Trophoblast cell (in vitro differentiated cells and primary cell): ENCODE results near the gene CDH22.

ENCODE experiments used
- DNase-seq, 2 donors: peaks; one replicate each; pipeline ENCODE4 v3.0.0-alpha.2; 2016
- H2AFZ ChIP-seq: 2 replicates; pipeline ENCODE4 v1.6.1; 2013; ENCODE audit warnings: low read length, moderate library complexity, mild to moderate bottlenecking; ENCODE audit not compliant: insufficient read depth, poor library complexity
- H2AK5ac ChIP-seq: 2 replicates; pipeline ENCODE4 v1.6.1; 2013; ENCODE audit warnings: mild to moderate bottlenecking, low read length
- H2BK120ac ChIP-seq: 2 replicates; pipeline ENCODE4 v1.6.1; 2013; ENCODE audit warnings: low read length, mild to moderate bottlenecking, moderate library complexity; ENCODE audit not compliant: insufficient read depth, poor library complexity
- H2BK12ac ChIP-seq: 2 replicates; pipeline ENCODE4 v1.6.1; 2013; ENCODE audit warnings: mild to moderate bottlenecking, low read length, moderate library complexity
- H2BK5ac ChIP-seq: 2 replicates; pipeline ENCODE4 v1.6.1; 2013; ENCODE audit warnings: low read length, low read depth, moderate library complexity, mild to moderate bottlenecking; ENCODE audit not compliant: poor library complexity
- H3K14ac ChIP-seq: 2 replicates; pipeline ENCODE4 v1.6.1; 2013; ENCODE audit warnings: mild to moderate bottlenecking, low read length
- H3K18ac ChIP-seq: 2 replicates; pipeline ENCODE4 v1.6.1; 2013; ENCODE audit warnings: mild to moderate bottlenecking, low read length
- H3K23ac ChIP-seq: 2 replicates; pipeline ENCODE4 v1.6.1; 2013; ENCODE audit warnings: low read length
- H3K27ac ChIP-seq: 2 replicates; pipeline ENCODE4 v1.5.1; 2013; ENCODE audit warnings: low read depth, mild to moderate bottlenecking, inconsistent platforms, low read length, moderate library complexity
- H3K27me3 ChIP-seq: 2 replicates; pipeline ENCODE4 v1.6.1; 2013; ENCODE audit warnings: inconsistent platforms, mild to moderate bottlenecking, low read length, moderate library complexity; ENCODE audit not compliant: insufficient read depth
- H3K36me3 ChIP-seq, 2 experiments: 1 replicate in 1 of 2; 2 replicates in 1 of 2; pipeline ENCODE4 v1.6.1; 2013; ENCODE audit warnings: low read length in 2 of 2, mild to moderate bottlenecking in 2 of 2, moderate library complexity in 1 of 2; ENCODE audit not compliant: insufficient read depth in 2 of 2, control insufficient read depth in 1 of 2
- H3K4ac ChIP-seq: 2 replicates; pipeline ENCODE4 v1.6.1; 2013; ENCODE audit warnings: low read depth, mild to moderate bottlenecking, low read length, moderate library complexity
- H3K4me1 ChIP-seq, 2 experiments: 1 replicate in 1 of 2; 2 replicates in 1 of 2; pipeline ENCODE4 v1.6.1; 2013; ENCODE audit warnings: low read length in 2 of 2, mild to moderate bottlenecking in 2 of 2, moderate library complexity in 1 of 2; ENCODE audit not compliant: insufficient read depth in 2 of 2, control insufficient read depth in 1 of 2
- H3K4me2 ChIP-seq: 2 replicates; pipeline ENCODE4 v1.6.1; 2013; ENCODE audit warnings: inconsistent platforms, mild to moderate bottlenecking, low read length, moderate library complexity
- H3K4me3 ChIP-seq: 2 replicates; pipeline ENCODE4 v1.5.1; 2013; ENCODE audit warnings: mild to moderate bottlenecking, low read depth, low read length, inconsistent platforms
- H3K79me1 ChIP-seq: one replicate; pipeline ENCODE4 v1.6.1; 2013; ENCODE audit warnings: low read length
- H3K79me2 ChIP-seq: 2 replicates; pipeline ENCODE4 v1.6.1; 2013; ENCODE audit warnings: low read length, mild to moderate bottlenecking; ENCODE audit not compliant: control insufficient read depth, insufficient read depth, poor library complexity
- H3K9ac ChIP-seq: 2 replicates; pipeline ENCODE4 v1.6.1; 2013; ENCODE audit warnings: mild to moderate bottlenecking, low read length
- H3K9me3 ChIP-seq: 2 replicates; pipeline ENCODE4 v1.6.1; 2013; ENCODE audit warnings: low read depth, mild to moderate bottlenecking, control low read depth, inconsistent platforms, low read length; ENCODE audit not compliant: insufficient read depth
- H4K12ac ChIP-seq: 2 replicates; pipeline ENCODE4 v1.6.1; 2013; ENCODE audit warnings: low read depth, mild to moderate bottlenecking, low read length, moderate library complexity
- H4K8ac ChIP-seq: 2 replicates; pipeline ENCODE4 v1.6.1; 2013; ENCODE audit warnings: low read depth, mild to moderate bottlenecking, low read length, moderate library complexity
- H4K91ac ChIP-seq: one replicate; pipeline ENCODE4 v1.6.1; 2013; ENCODE audit warnings: low read depth, mild to moderate bottlenecking, low read length, moderate library complexity
- WGBS: extraction: QIAGEN DNeasy Blood & Tissue Kit; methylation state at CpG from one replicate; pipeline ENCODE4 v1.1.7; 2013; ENCODE audit warnings: missing lambda C conversion rate; ENCODE audit not compliant: insufficient read length, insufficient coverage; ENCODE audit errors: extremely low coverage; 5-methylcytosine and 5-hydroxymethylcytosine counted together

The CDH22 gene

DNA sequence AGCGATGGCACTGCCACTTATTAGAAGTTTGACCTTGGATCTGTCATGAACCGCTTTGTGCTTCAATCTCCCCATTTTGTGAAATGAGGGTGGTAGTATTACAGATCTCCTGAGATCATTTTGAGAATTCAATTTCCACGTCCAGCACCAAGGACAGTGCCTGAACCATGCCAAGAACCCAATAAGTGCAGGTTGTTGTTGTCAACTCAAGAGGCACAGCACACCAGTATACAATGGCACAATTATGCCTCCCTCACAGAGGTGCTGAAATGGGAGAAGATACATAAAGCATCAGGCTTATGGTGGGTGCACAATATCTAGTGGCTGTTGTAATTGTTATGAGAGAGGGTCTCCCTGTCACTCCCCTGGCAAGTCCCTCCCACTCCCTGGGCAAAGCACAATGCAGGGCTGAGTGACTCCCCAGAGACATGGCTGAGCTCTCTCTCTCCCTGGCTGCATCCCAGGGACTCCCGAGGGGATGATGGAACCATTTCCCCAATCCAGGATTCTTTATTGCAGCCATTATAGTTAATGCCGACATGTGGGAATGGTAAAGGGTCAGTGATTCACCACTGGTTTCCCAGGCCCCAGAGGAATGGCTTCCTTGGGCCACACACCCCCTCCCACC is 78.7 kb downstream of the CDH22 start:
- no peak for DNase-seq
- Histone ChIP-seq H4K91ac (no peak overlapping the region), H3K9me3 (no peaks in the 10 kb centered on the region), H4K8ac (no peak overlapping the region), H3K27me3 (no peaks in the 10 kb centered on the region), H3K9ac (no peak overlapping the region), H3K4me1 (no peaks in the 10 kb centered on the region), H3K23ac (no peak overlapping the region), H3K79me1 (no peaks in the 10 kb centered on the region), H3K36me3 (no peaks in the 10 kb centered on the region), H3K79me2 (no peaks in the 10 kb centered on the region), H2BK5ac (no peak overlapping the region), H2BK120ac (no peak overlapping the region), H2AFZ (no peak overlapping the region), H3K4me3 (no peak overlapping the region), H4K12ac (no peak overlapping the region), H3K14ac (no peak overlapping the region), H2AK5ac (no peak overlapping the region), H3K4me2 (no peak overlapping the region), H3K27ac (no peak overlapping the region), H3K4ac (no peak overlapping the region), H2BK12ac (no peak overlapping the region), H3K18ac (no peak overlapping the region)
- no CpG with 5 or more reads among the region's 5 CpGs for WGBS

DNA sequence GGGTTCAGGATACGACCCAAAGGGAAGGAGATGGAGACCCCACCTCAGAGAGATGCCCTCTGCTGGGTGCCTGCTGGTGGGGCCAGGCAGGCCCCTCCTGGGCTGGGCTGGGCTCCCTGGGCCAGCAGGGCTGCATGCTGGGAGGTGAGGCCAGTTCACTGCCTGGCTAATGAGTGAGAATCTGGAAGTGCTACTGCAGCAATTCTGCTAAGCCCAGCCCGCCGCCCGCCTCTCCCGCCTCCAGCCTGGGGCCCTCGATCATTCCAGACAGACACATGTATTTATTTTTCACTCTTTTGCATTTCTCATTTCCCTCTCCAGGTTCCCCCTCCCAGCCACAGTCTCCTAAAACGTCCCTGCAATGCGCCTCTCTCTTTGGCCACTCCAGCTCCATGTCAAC is 79.6 kb downstream of the CDH22 start:
- Histone ChIP-seq H3K79me2 (no peaks in the 10 kb centered on the region), H3K4me2 (no peak overlapping the region), H2BK12ac (no peak overlapping the region), H3K18ac (no peak overlapping the region), H2BK120ac (no peak overlapping the region), H3K4me1 (no peaks in the 10 kb centered on the region), H3K9me3 (no peaks in the 10 kb centered on the region), H2AFZ (no peak overlapping the region), H4K8ac (no peak overlapping the region), H2BK5ac (no peak overlapping the region), H3K36me3 (no peaks in the 10 kb centered on the region), H4K12ac (no peak overlapping the region), H2AK5ac (no peak overlapping the region), H3K79me1 (no peaks in the 10 kb centered on the region), H3K4ac (no peak overlapping the region), H3K4me3 (no peak overlapping the region), H3K23ac (no peak overlapping the region), H3K9ac (no peak overlapping the region), H3K27me3 (no peaks in the 10 kb centered on the region), H3K27ac (no peak overlapping the region), H3K14ac (no peak overlapping the region), H4K91ac (no peak overlapping the region)
- no CpG with 5 or more reads among the region's 8 CpGs for WGBS
- no peak for DNase-seq

DNA sequence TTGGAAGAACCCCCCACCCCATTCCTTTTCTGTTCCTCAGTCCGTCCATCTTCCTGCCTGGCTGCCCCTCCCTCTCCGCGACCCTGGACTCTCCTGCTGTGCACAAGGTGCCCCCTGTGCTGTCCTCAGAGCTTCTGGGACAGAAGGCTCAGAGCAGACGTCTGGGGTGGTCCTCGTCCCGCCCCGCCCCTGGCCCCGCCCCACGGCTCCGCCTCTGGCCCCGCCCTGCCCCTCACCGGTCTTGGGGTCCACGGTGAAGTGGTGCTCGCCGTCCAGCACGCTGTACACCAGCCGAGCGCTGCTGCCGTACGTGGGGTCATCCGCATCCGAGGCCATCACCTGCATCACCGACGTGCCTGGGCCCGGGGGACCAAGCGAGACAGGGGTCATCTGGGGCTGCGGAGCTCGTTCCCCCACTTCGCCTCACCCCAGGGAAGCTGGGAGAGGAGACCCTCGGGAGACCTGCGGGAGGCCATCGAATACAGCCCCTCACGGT is 81.0 kb downstream of the CDH22 start:
- no peak overlapping the region for H3K9ac ChIP-seq
- DNase-seq = no peak
- no peak overlapping the region for H2AK5ac ChIP-seq

DNA sequence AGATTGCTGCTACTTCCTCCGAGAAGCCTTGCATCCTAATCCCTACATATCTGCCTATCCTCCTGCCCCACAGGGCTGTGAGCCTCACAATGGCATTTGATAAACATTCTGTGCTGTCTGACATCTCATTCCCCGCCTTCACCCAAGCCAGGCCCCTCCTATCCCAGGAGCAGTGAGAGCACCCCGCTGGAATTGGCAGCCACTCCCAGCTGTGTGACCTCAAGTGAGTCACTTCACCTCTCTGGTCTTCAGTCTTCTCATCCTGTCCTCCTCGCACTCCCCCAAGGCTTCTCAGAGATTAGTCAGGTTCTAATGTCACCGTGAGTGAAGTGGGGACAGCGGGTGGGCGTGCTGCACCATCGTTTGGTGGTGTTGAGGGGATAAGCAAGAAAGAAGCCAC is 81.7 kb downstream of the CDH22 start:
- H3K4me1 ChIP-seq = no peaks in the 10 kb centered on the region
- no peak for DNase-seq
- H4K91ac ChIP-seq = no peak overlapping the region
- no peak overlapping the region for H3K27ac ChIP-seq
- WGBS = no CpG with 5 or more reads among the region's 8 CpGs
- no peaks in the 10 kb centered on the region for H3K9me3 ChIP-seq
- H3K79me2 ChIP-seq = no peaks in the 10 kb centered on the region
- H3K9ac ChIP-seq = no peak overlapping the region
- H3K79me1 ChIP-seq = no peaks in the 10 kb centered on the region
- H2AK5ac ChIP-seq = no peak overlapping the region
- H4K12ac ChIP-seq = no peak overlapping the region
- H3K14ac ChIP-seq = no peak overlapping the region
- H2BK5ac ChIP-seq = no peak overlapping the region
- no peak overlapping the region for H3K23ac ChIP-seq
- no peak overlapping the region for H2BK12ac ChIP-seq
- H3K36me3 ChIP-seq = no peaks in the 10 kb centered on the region
- H2AFZ ChIP-seq = no peak overlapping the region
- H3K4me2 ChIP-seq = no peak overlapping the region
- no peak overlapping the region for H3K18ac ChIP-seq
- H4K8ac ChIP-seq = no peak overlapping the region
- H3K27me3 ChIP-seq = no peaks in the 10 kb centered on the region
- no peak overlapping the region for H2BK120ac ChIP-seq
- no peak overlapping the region for H3K4me3 ChIP-seq
- H3K4ac ChIP-seq = no peak overlapping the region

More for the DNA sequence above, 81.0 kb downstream of the CDH22 start:
- Histone ChIP-seq H3K36me3 (no peaks in the 10 kb centered on the region), H3K79me1 (no peaks in the 10 kb centered on the region), H3K9me3 (no peaks in the 10 kb centered on the region), H3K4me2 (no peak overlapping the region), H2AFZ (no peak overlapping the region), H3K4ac (no peak overlapping the region), H2BK120ac (no peak overlapping the region), H4K8ac (no peak overlapping the region), H2BK5ac (no peak overlapping the region), H3K4me1 (no peaks in the 10 kb centered on the region), H3K18ac (no peak overlapping the region), H4K91ac (no peak overlapping the region), H3K27me3 (no peaks in the 10 kb centered on the region), H2BK12ac (no peak overlapping the region), H3K4me3 (no peak overlapping the region), H3K79me2 (no peaks in the 10 kb centered on the region), H3K23ac (no peak overlapping the region), H3K14ac (no peak overlapping the region), H4K12ac (no peak overlapping the region), H3K27ac (no peak overlapping the region)
- WGBS = no CpG with 5 or more reads among the region's 33 CpGs
